Measurements from ENCODE around the gene SPP1. TPM values are rescaled to one million over a fixed set of nuclear protein-coding genes. Genes with fewer than 3 reads are reported as not detected.
"Not testable (repeated sequence)": the region's sequence is repeated elsewhere in the genome, so short reads cannot be mapped to it uniquely, and the experiment has no call there.

Gene SPP1
- total RNA-seq, 2 experiments from 2014 or later, result not detected

DNA sequence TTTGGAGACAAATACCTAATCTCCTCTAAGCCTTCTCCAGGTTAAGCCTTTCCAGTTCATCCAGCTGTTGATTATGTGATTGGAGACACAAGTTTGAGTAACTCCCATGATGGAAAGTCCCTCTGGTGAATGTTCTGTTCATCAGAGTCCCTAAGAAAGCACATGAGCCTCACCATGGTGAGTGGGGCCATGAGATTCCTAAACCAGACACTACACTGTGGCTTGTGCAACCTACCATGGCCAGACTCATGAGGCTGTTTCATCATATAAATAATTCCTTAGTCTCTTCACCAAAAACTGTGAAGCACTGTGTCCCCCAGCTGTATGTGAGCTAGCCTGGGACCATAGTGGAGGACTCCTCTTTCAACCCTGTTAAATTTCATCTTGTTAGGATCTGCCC lies 46.3 kb downstream of the SPP1 start:
- H3K27ac Mint-ChIP-seq, result no peak overlapping the region
- no peaks in the 10 kb centered on the region for H3K27me3 Mint-ChIP-seq
- ATAC-seq (ENCODE audit: poor library complexity), result no peak
- peaks cover 8% of the 10 kb centered on the region for H3K9me3 Mint-ChIP-seq
- H3K4me3 Mint-ChIP-seq, result no peak overlapping the region
- no peaks in the 10 kb centered on the region for H3K27me3 ChIP-seq (ENCODE audit: control insufficient read depth in 1 of 2, insufficient read depth in 2 of 2, low read length in 2 of 2)
- ChIA-PET CTCF (interaction anchor here (0.5 to 1.0 kb wide), 2 partner anchors 12 to 48 kb away, joined by 3 read pairs; no protein-coding TSS in a partner anchor), POLR2A (no interaction called here)
- no peaks in the 10 kb centered on the region for H3K4me1 ChIP-seq (ENCODE audit: insufficient read depth, low read length)
- H3K4me3 ChIP-seq (ENCODE audit: low read length), result no peak overlapping the region
- H3K36me3 ChIP-seq (ENCODE audit: insufficient read depth, low read length), result peaks cover 6% of the 10 kb centered on the region
- peaks cover 43% of the 10 kb centered on the region for H3K36me3 Mint-ChIP-seq (ENCODE audit: low read depth)
- H3K4me1 Mint-ChIP-seq (ENCODE audit: low read depth), result no peaks in the 10 kb centered on the region
- DNase-seq, result peak in 1 of 14 experiments; percentile 16
- H3K9me3 ChIP-seq (ENCODE audit: control insufficient read depth in 1 of 2, insufficient read depth in 1 of 2, low read length in 2 of 2), result peaks cover 0 to 12% of the 10 kb centered on the region in 2 experiments
- intact Hi-C loops (cut with DNase I, micrococcal nuclease), result no loop called here
- TF ChIP-seq, protein P1, sequence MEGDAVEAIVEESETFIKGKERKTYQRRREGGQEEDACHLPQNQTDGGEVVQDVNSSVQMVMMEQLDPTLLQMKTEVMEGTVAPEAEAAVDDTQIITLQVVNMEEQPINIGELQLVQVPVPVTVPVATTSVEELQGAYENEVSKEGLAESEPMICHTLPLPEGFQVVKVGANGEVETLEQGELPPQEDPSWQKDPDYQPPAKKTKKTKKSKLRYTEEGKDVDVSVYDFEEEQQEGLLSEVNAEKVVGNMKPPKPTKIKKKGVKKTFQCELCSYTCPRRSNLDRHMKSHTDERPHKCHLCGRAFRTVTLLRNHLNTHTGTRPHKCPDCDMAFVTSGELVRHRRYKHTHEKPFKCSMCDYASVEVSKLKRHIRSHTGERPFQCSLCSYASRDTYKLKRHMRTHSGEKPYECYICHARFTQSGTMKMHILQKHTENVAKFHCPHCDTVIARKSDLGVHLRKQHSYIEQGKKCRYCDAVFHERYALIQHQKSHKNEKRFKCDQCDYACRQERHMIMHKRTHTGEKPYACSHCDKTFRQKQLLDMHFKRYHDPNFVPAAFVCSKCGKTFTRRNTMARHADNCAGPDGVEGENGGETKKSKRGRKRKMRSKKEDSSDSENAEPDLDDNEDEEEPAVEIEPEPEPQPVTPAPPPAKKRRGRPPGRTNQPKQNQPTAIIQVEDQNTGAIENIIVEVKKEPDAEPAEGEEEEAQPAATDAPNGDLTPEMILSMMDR (IDR thresholded peaks at IDR 0.05), result no peak
- no peak overlapping the region for H3K27ac ChIP-seq (ENCODE audit: low read depth in 1 of 2, low read length in 2 of 2)

DNA sequence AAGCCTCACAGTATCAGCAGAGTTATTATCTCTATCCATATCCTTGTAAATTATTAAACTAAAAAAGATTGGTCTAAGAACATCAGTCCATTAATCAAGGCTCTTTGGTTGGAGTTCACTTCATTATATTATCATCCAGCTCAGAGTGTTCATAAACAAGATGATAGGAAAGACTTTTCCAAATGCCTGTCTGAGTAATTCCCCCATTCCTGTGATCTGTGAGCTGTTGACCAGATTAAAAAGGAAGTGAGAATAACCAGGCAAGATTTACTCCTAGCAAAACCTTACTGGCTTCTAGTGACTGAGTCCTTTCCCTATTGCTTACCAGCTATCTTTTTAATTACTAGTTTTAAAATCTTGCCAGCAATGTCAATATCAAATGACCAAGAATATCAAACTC lies 46.8 kb downstream of the SPP1 start:
- H3K27ac ChIP-seq (ENCODE audit: low read depth in 1 of 2, low read length in 2 of 2), result no peak overlapping the region
- ATAC-seq (ENCODE audit: poor library complexity), result no peak
- Mint-ChIP-seq H3K4me3 (no peak overlapping the region), H3K9me3 (peaks cover 8% of the 10 kb centered on the region), H3K36me3 (ENCODE audit: low read depth) (peaks cover 44% of the 10 kb centered on the region), H3K4me1 (ENCODE audit: low read depth) (no peaks in the 10 kb centered on the region), H3K27me3 (no peaks in the 10 kb centered on the region), H3K27ac (no peak overlapping the region)
- POLR2A ChIA-PET, result no interaction called here
- H3K36me3 ChIP-seq (ENCODE audit: insufficient read depth, low read length), result peaks cover 7% of the 10 kb centered on the region
- no peaks in the 10 kb centered on the region for H3K27me3 ChIP-seq (ENCODE audit: control insufficient read depth in 1 of 2, insufficient read depth in 2 of 2, low read length in 2 of 2)
- H3K4me3 ChIP-seq (ENCODE audit: low read length), result no peak overlapping the region
- CTCF ChIA-PET, result interaction anchor here (0.5 to 1.0 kb wide), 2 partner anchors 11 to 49 kb away, joined by 3 read pairs; no protein-coding TSS in a partner anchor
- H3K4me1 ChIP-seq (ENCODE audit: insufficient read depth, low read length), result no peaks in the 10 kb centered on the region
- intact Hi-C loops (cut with DNase I, micrococcal nuclease), result no loop called here
- TF ChIP-seq, protein P1 (IDR thresholded peaks at IDR 0.05), result no peak
- H3K9me3 ChIP-seq (ENCODE audit: control insufficient read depth in 1 of 2, insufficient read depth in 1 of 2, low read length in 2 of 2), result peaks cover 0 to 16% of the 10 kb centered on the region in 2 experiments
- DNase-seq, result no peak

DNA sequence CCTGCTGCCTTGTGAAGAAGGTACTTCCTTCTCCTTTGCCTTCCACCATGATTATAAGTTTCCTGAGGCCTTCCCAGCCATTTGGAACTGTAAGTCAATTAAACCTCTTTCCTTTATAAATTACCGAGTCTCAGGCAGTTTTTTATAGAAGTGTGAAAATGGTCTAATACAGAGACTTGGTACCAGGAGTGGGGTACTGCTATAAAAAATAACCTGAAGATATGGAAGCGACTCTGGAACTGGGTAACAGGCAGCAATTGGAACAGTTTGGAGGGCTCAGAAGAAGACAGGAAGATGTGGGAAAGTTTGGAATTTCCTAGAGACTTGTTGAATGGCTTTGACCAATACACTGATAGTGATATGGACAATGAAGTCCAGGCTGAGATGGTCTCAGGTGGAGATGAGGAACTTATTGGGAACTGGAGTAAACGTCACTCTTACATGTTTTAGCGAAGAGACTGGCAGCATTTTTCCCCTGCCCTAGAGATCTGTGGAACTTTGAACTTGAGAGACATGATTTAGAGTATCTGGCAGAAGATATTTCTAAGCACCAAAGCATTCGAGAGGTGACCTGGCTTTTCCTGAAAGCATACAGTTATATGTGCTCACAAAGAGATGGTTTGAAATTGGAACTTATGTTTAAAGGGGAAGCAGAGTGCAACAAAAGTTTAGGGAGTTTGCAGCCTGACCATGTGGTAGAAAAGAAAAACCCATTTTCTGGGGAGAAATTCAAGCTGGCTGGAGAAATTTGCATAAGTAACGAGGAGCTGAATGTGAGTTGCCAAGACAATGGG lies 50.6 kb downstream of the SPP1 start:
- ATAC-seq (ENCODE audit: poor library complexity); H3K4me3 ChIP-seq (ENCODE audit: low read length); POLR2A ChIA-PET; H3K27ac ChIP-seq (ENCODE audit: low read depth in 1 of 2, low read length in 2 of 2); H3K27me3 Mint-ChIP-seq; DNase-seq; H3K4me1 Mint-ChIP-seq (ENCODE audit: low read depth); intact Hi-C loops (cut with DNase I, micrococcal nuclease); H3K36me3 ChIP-seq (ENCODE audit: insufficient read depth, low read length); H3K4me3 Mint-ChIP-seq; H3K27ac Mint-ChIP-seq; CTCF ChIA-PET; H3K27me3 ChIP-seq (ENCODE audit: control insufficient read depth in 1 of 2, insufficient read depth in 2 of 2, low read length in 2 of 2); H3K4me1 ChIP-seq (ENCODE audit: insufficient read depth, low read length); H3K9me3 Mint-ChIP-seq: not testable (repeated sequence)
- peaks cover 0 to 16% of the 10 kb centered on the region in 2 experiments for H3K9me3 ChIP-seq (ENCODE audit: control insufficient read depth in 1 of 2, insufficient read depth in 1 of 2, low read length in 2 of 2)
- peaks cover 37% of the 10 kb centered on the region for H3K36me3 Mint-ChIP-seq (ENCODE audit: low read depth)

Data from CD4-positive, alpha-beta T cell (primary cell).